ENCODE data around the gene MAMDC4.

GRCh38 chr9:136860529-136860928, 8.4 kb downstream of the MAMDC4 start:
- no peak for TF ChIP-seq ZBTB10 (tag by site-specific recombination; IDR thresholded peaks at IDR 0.05)
- no peak for TF ChIP-seq CTCF (tag by site-specific recombination; IDR thresholded peaks at IDR 0.05)
- no peak for TF ChIP-seq ZBTB1 (tag by site-specific recombination; IDR thresholded peaks at IDR 0.05)
- no peak for TF ChIP-seq ZNF548 (tag by site-specific recombination; IDR thresholded peaks at IDR 0.05)
- no peak for TF ChIP-seq ZNF274 (IDR thresholded peaks at IDR 0.05; ENCODE audit: low read length)
- TF ChIP-seq ZNF274 (tag by site-specific recombination; IDR thresholded peaks at IDR 0.05; ENCODE audit: borderline replicate concordance) = no peak
